ENCODE results near the gene THAP8. TPM values are rescaled to one million over a fixed set of nuclear protein-coding genes. Genes with fewer than 3 reads are reported as not detected.

The THAP8 gene
- total and polyA plus RNA-seq, 2 of the 8 experiments (the other 6 are each of a cell fraction or from before 2014, with no cell fraction given): 6.0 to 11.1 TPM

GRCh38 chr19:35995048-35995993 is 58.8 kb downstream of the THAP8 start, which contains the start of gene SDHAF1 (continued):
- TF ChIP-seq CTCF (IDR thresholded peaks at IDR 0.05; ENCODE audit: control extremely low read depth in 1 of 3, insufficient read depth in 1 of 3, low read depth in 1 of 3, low read length in 3 of 3) (no peak), KDM5A (IDR thresholded peaks at IDR 0.05; ENCODE audit: low read length) (no peak), PHF8 (conservative IDR thresholded peaks at IDR 0.05; ENCODE audit: low read depth, low read length) (peak; percentile 61), SIN3A (conservative IDR thresholded peaks at IDR 0.05 in 1 of 2, IDR thresholded peaks at IDR 0.05 in 1 of 2; ENCODE audit: low read depth in 1 of 2, low read length in 2 of 2) (peak; percentile 3 to 72; a peak in 1 of 4 replicates), ASH2L (IDR thresholded peaks at IDR 0.05; ENCODE audit: low read length) (peak; percentile 84), BRCA1 (IDR thresholded peaks at IDR 0.05; ENCODE audit: low read depth, low read length) (no peak), CHD2 (IDR thresholded peaks at IDR 0.05; ENCODE audit: low read length) (0 out of 2 replicates have a peak, but pooled peaks have one; percentile 45), CBX5 (IDR thresholded peaks at IDR 0.05; ENCODE audit: low read depth, low read length) (no peak), CEBPB (IDR thresholded peaks at IDR 0.05; ENCODE audit: low read depth, low read length) (peak; percentile 92), TBP (IDR thresholded peaks at IDR 0.05; ENCODE audit: low read depth, low read length) (peak; percentile 63)

Data from H1 (cell line).